ENCODE measurements around the gene NPC1.
A peak's percentile ranks its signal among the peaks of the same experiment; 100 is the strongest.
"Not testable (repeated sequence)": the region's sequence is repeated elsewhere in the genome, so short reads cannot be mapped to it uniquely, and the experiment has no call there.

The NPC1 gene

GRCh38 chr18:23588836-23589560, 2.7 kb upstream of the NPC1 start:
- Mint-ChIP-seq H3K4me3 (no peak overlapping the region), H3K4me1 (ENCODE audit: low read depth) (peaks cover 22% of the 10 kb centered on the region), H3K9me3 (no peaks in the 10 kb centered on the region), H3K27me3 (ENCODE audit: low read depth) (peaks cover 7% of the 10 kb centered on the region), H3K36me3 (ENCODE audit: low read depth) (peaks cover 6% of the 10 kb centered on the region), H3K27ac (no peak overlapping the region)

GRCh38 chr18:23587220-23587642, 925 bp upstream of the NPC1 start:
- Mint-ChIP-seq H3K9me3 (no peaks in the 10 kb centered on the region), H3K4me1 (ENCODE audit: low read depth) (peaks cover 30% of the 10 kb centered on the region), H3K4me3 (peak overlapping the region; percentile 93), H3K27ac (peak overlapping the region; percentile 74), H3K36me3 (ENCODE audit: low read depth) (peaks cover 8% of the 10 kb centered on the region), H3K27me3 (ENCODE audit: low read depth) (peaks cover 7% of the 10 kb centered on the region)

GRCh38 chr18:23585897-23586248, 433 bp downstream of the NPC1 start:
- H3K36me3 Mint-ChIP-seq (ENCODE audit: low read depth): peaks cover 12% of the 10 kb centered on the region
- H3K4me1 Mint-ChIP-seq (ENCODE audit: low read depth): peaks cover 38% of the 10 kb centered on the region
- H3K9me3 Mint-ChIP-seq: no peaks in the 10 kb centered on the region
- peak overlapping the region; percentile 87 for H3K27ac Mint-ChIP-seq
- H3K27me3 Mint-ChIP-seq (ENCODE audit: low read depth): peaks cover under 1% of the 10 kb centered on the region
- peak overlapping the region; percentile 93 for H3K4me3 Mint-ChIP-seq

- Mint-ChIP-seq H3K9me3 (no peaks in the 10 kb centered on the region), H3K27me3 (ENCODE audit: low read depth) (no peaks in the 10 kb centered on the region), H3K36me3 (ENCODE audit: low read depth) (peaks cover 15% of the 10 kb centered on the region), H3K4me3 (peak overlapping the region; percentile 93), H3K4me1 (ENCODE audit: low read depth) (peaks cover 41% of the 10 kb centered on the region), H3K27ac (peak overlapping the region; percentile 87)
Measured at GRCh38 chr18:23585007-23585871, 1.1 kb downstream of the NPC1 start.

GRCh38 chr18:23584019-23584983, 2.0 kb downstream of the NPC1 start:
- no peaks in the 10 kb centered on the region for H3K9me3 Mint-ChIP-seq
- H3K36me3 Mint-ChIP-seq (ENCODE audit: low read depth): peaks cover 16% of the 10 kb centered on the region
- no peak overlapping the region for H3K27ac Mint-ChIP-seq
- no peaks in the 10 kb centered on the region for H3K27me3 Mint-ChIP-seq (ENCODE audit: low read depth)
- peaks cover 43% of the 10 kb centered on the region for H3K4me1 Mint-ChIP-seq (ENCODE audit: low read depth)
- peak overlapping the region; percentile 22 for H3K4me3 Mint-ChIP-seq

GRCh38 chr18:23583071-23583865, 3.0 kb downstream of the NPC1 start:
- peaks cover 23% of the 10 kb centered on the region for H3K36me3 Mint-ChIP-seq (ENCODE audit: low read depth)

GRCh38 chr18:23580677-23581367, 5.5 kb downstream of the NPC1 start:
- H3K27ac Mint-ChIP-seq: no peak overlapping the region
- H3K9me3 Mint-ChIP-seq: no peaks in the 10 kb centered on the region
- no peak overlapping the region for H3K4me3 Mint-ChIP-seq
- peaks cover 47% of the 10 kb centered on the region for H3K4me1 Mint-ChIP-seq (ENCODE audit: low read depth)
- no peaks in the 10 kb centered on the region for H3K27me3 Mint-ChIP-seq (ENCODE audit: low read depth)
- peaks cover 29% of the 10 kb centered on the region for H3K36me3 Mint-ChIP-seq (ENCODE audit: low read depth)

More at GRCh38 chr18:23583071-23583865, 3.0 kb downstream of the NPC1 start:
- Mint-ChIP-seq H3K27ac (no peak overlapping the region), H3K9me3 (no peaks in the 10 kb centered on the region), H3K27me3 (ENCODE audit: low read depth) (no peaks in the 10 kb centered on the region), H3K4me3 (no peak overlapping the region), H3K4me1 (ENCODE audit: low read depth) (peaks cover 50% of the 10 kb centered on the region)

GRCh38 chr18:23578891-23579653, 7.2 kb downstream of the NPC1 start:
- Mint-ChIP-seq H3K36me3 (ENCODE audit: low read depth) (peaks cover 35% of the 10 kb centered on the region), H3K4me1 (ENCODE audit: low read depth) (peaks cover 49% of the 10 kb centered on the region), H3K27me3 (ENCODE audit: low read depth) (no peaks in the 10 kb centered on the region), H3K27ac (peak overlapping the region; percentile 62), H3K4me3 (peak overlapping the region; percentile 7), H3K9me3 (no peaks in the 10 kb centered on the region)

GRCh38 chr18:23578067-23578701, 8.1 kb downstream of the NPC1 start:
- no peak overlapping the region for H3K27ac Mint-ChIP-seq
- peaks cover 35% of the 10 kb centered on the region for H3K36me3 Mint-ChIP-seq (ENCODE audit: low read depth)
- peak overlapping the region; percentile 7 for H3K4me3 Mint-ChIP-seq
- no peaks in the 10 kb centered on the region for H3K27me3 Mint-ChIP-seq (ENCODE audit: low read depth)
- no peaks in the 10 kb centered on the region for H3K9me3 Mint-ChIP-seq
- H3K4me1 Mint-ChIP-seq (ENCODE audit: low read depth): peaks cover 51% of the 10 kb centered on the region

GRCh38 chr18:23577521-23577920, 8.8 kb downstream of the NPC1 start:
- H3K27ac Mint-ChIP-seq; H3K9me3 Mint-ChIP-seq; H3K27me3 Mint-ChIP-seq (ENCODE audit: low read depth); H3K4me3 Mint-ChIP-seq: not testable (repeated sequence)
- peaks cover 50% of the 10 kb centered on the region for H3K4me1 Mint-ChIP-seq (ENCODE audit: low read depth)
- H3K36me3 Mint-ChIP-seq (ENCODE audit: low read depth): peaks cover 36% of the 10 kb centered on the region

- no peak overlapping the region for H3K4me3 Mint-ChIP-seq
Measured at GRCh38 chr18:23575309-23575651, 11.0 kb downstream of the NPC1 start.

GRCh38 chr18:23574611-23575308, 11.5 kb downstream of the NPC1 start:
- Mint-ChIP-seq H3K4me1 (ENCODE audit: low read depth) (peaks cover 50% of the 10 kb centered on the region), H3K27me3 (ENCODE audit: low read depth) (no peaks in the 10 kb centered on the region), H3K4me3 (peak overlapping the region; percentile 57), H3K27ac (peak overlapping the region; percentile 86), H3K36me3 (ENCODE audit: low read depth) (peaks cover 46% of the 10 kb centered on the region), H3K9me3 (no peaks in the 10 kb centered on the region)

More at GRCh38 chr18:23575309-23575651, 11.0 kb downstream of the NPC1 start:
- H3K27ac Mint-ChIP-seq: peak overlapping the region; percentile 86
- no peaks in the 10 kb centered on the region for H3K9me3 Mint-ChIP-seq
- H3K4me1 Mint-ChIP-seq (ENCODE audit: low read depth): peaks cover 52% of the 10 kb centered on the region
- H3K36me3 Mint-ChIP-seq (ENCODE audit: low read depth): peaks cover 42% of the 10 kb centered on the region
- H3K27me3 Mint-ChIP-seq (ENCODE audit: low read depth): no peaks in the 10 kb centered on the region

Measured in T-helper 1 cell treated with Interleukin-12 subunit alpha and Interleukin-12 subunit beta and Interleukin-4 antibody, amounts not matched to agents 30 μg/mL and 1 μg/mL, for 36 hours (primary cell).